ENCODE data around the gene E2F1. TPM values are rescaled to one million over a fixed set of nuclear protein-coding genes. Genes with fewer than 3 reads are reported as not detected.

The E2F1 gene
- total and polyA plus RNA-seq, 2 donors (not counting 3 experiments of a cell fraction or from before 2014, with no cell fraction given), result 20.7 to 29.6 TPM

DNA sequence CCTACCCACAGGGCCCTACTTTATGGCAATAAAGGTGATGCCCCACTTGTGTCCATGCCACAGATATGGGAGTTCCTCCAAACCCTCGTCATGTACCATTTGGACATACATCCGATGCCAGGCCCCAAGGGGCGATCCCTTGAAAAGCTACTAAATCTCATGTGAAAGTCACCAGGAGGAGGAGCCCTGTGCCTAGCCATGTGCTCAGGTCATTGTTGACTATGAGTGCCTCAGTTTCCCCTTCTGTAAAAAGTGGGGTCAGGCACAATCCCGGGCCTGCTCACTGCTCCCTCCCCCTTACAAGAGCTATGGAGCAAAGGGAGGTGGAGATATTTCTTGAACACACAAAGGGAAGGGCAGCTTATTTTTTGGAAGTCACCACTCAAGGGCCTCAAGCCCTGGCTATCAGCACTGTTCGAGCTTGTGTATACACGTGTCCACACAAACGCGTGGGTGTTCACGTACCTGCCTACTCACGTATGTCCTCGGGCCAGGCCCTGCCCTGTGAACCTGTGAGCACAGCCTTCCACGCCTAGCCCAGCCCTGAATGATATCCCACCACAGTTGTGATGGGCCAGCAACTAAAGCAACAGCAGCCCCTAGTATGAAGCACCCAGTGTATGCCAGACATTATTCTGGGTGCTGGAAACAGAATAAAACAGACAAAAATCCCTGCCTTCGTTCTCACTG is 17.6 kb downstream of the E2F1 start:
- no peak overlapping the region for H3K4me3 ChIP-seq (replicated peaks in 1 of 3; ENCODE audit: insufficient read depth in 1 of 3, low read depth in 1 of 3, low read length in 3 of 3)
- peaks cover 19% of the 10 kb centered on the region for H3K4me1 ChIP-seq (ENCODE audit: control insufficient read depth, extremely low read depth, insufficient read depth, low read length)
- no peak overlapping the region for H3K27ac ChIP-seq (ENCODE audit: insufficient read depth, low read depth, low read length)
- ChIA-PET CTCF (interaction anchor here (0.5 to 3.3 kb wide), 32 partner anchors 11 to 458 kb away, joined by 3 to 36 read pairs (median 4); partner anchors contain the start of genes CBFA2T2, CDK5RAP1, PXMP4 and SNTA1), POLR2A (interaction anchor here (1.4 kb wide), 1 partner anchor 15 kb away, joined by 4 read pairs; no protein-coding TSS in a partner anchor)
- H3K9me1 ChIP-seq (replicated peaks; ENCODE audit: control insufficient read depth, extremely low read depth, insufficient read depth, low read length), result no peaks in the 10 kb centered on the region
- H3K9me3 ChIP-seq (replicated peaks; ENCODE audit: control insufficient read depth, insufficient read depth, low read length), result no peaks in the 10 kb centered on the region
- DNase-seq (ENCODE audit: low read depth, low spot score), result no peak
- H3K79me2 ChIP-seq (ENCODE audit: control insufficient read depth, insufficient read depth, low read length), result no peaks in the 10 kb centered on the region
- H3K27me3 ChIP-seq (ENCODE audit: control insufficient read depth in 2 of 2, insufficient read depth in 2 of 2, low read length in 2 of 2), result no peaks in the 10 kb centered on the region
- H4K20me1 ChIP-seq (replicated peaks; ENCODE audit: control insufficient read depth, extremely low read depth, insufficient read depth, low read length), result no peaks in the 10 kb centered on the region
- no peak overlapping the region for H3K9ac ChIP-seq (replicated peaks; ENCODE audit: extremely low read depth, insufficient read depth, low read length)
- intact Hi-C loops (cut with micrococcal nuclease), result loop anchor here (1.0 to 10.0 kb wide), 4 partner anchors 212 to 461 kb away; partner anchors contain the start of gene RALY
- TF ChIP-seq, protein P1, sequence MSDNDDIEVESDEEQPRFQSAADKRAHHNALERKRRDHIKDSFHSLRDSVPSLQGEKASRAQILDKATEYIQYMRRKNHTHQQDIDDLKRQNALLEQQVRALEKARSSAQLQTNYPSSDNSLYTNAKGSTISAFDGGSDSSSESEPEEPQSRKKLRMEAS (IDR thresholded peaks at IDR 0.05; ENCODE audit: insufficient read depth, insufficient read length), result no peak
- TF ChIP-seq, protein P2, sequence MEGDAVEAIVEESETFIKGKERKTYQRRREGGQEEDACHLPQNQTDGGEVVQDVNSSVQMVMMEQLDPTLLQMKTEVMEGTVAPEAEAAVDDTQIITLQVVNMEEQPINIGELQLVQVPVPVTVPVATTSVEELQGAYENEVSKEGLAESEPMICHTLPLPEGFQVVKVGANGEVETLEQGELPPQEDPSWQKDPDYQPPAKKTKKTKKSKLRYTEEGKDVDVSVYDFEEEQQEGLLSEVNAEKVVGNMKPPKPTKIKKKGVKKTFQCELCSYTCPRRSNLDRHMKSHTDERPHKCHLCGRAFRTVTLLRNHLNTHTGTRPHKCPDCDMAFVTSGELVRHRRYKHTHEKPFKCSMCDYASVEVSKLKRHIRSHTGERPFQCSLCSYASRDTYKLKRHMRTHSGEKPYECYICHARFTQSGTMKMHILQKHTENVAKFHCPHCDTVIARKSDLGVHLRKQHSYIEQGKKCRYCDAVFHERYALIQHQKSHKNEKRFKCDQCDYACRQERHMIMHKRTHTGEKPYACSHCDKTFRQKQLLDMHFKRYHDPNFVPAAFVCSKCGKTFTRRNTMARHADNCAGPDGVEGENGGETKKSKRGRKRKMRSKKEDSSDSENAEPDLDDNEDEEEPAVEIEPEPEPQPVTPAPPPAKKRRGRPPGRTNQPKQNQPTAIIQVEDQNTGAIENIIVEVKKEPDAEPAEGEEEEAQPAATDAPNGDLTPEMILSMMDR (IDR thresholded peaks at IDR 0.05; ENCODE audit: extremely low read depth in 1 of 2, insufficient read depth in 1 of 2, low read depth in 1 of 2, low read length in 2 of 2), result no peak
- TF ChIP-seq JUN (IDR thresholded peaks at IDR 0.05; ENCODE audit: borderline replicate concordance, insufficient read depth, insufficient read length, low read depth), result no peak
- no peak for TF ChIP-seq POLR2A (IDR thresholded peaks at IDR 0.05; ENCODE audit: low read depth, low read length)
- TF ChIP-seq POLR2AphosphoS5 (IDR thresholded peaks at IDR 0.05; ENCODE audit: insufficient read depth, low read depth, low read length), result no peak
- TF ChIP-seq MYC (IDR thresholded peaks at IDR 0.05; ENCODE audit: low read depth, low read length), result no peak
- no peak for TF ChIP-seq GATA2 (IDR thresholded peaks at IDR 0.05; ENCODE audit: insufficient read depth, insufficient read length, low read depth, low read length)
- no peak overlapping the region for H2AFZ ChIP-seq (ENCODE audit: low read depth, low read length)
- dilution Hi-C loops (cut with MboI; ENCODE audit: extremely low pct_ligation_motif_present, low sequenced_read_pairs), result no loop called here
- H3K36me3 ChIP-seq (ENCODE audit: control insufficient read depth in 2 of 2, extremely low read depth in 1 of 2, insufficient read depth in 2 of 2, low read length in 2 of 2), result peaks cover 0 to 2% of the 10 kb centered on the region in 2 experiments
- no TSS peak for BruUV-seq (replicated peaks)
- no peak for FAIRE-seq
- no peak overlapping the region for H3K4me2 ChIP-seq (ENCODE audit: insufficient read depth, low read length)
